SK-N-SH treated with all-trans-retinoic acid at 6 μM for 48 hours (cell line): ENCODE data around the gene SAMD1.

ENCODE experiments used
- ARNTL ChIP-seq: fragments of 450-650 bp; formaldehyde crosslinking; IDR thresholded peaks from 2 replicates; pipeline ENCODE4 v1.5.0; 2020; ENCODE audit warnings: low read depth, mild to moderate bottlenecking, moderate library complexity, borderline replicate concordance
- CREB5 ChIP-seq: fragments of 250-450 bp; sonication (Bioruptor Pico); IDR thresholded peaks from 2 replicates; pipeline ENCODE4 v1.5.1; 2020; ENCODE audit warnings: low read depth, mild to moderate bottlenecking, moderate library complexity
- ISL1 ChIP-seq: fragments of 250-450 bp; sonication (Bioruptor Pico); IDR thresholded peaks from 2 replicates; pipeline ENCODE4 v2.1.2; 2022; ENCODE audit warnings: mild to moderate bottlenecking, moderate library complexity
- POU6F1 ChIP-seq: fragments of 250-450 bp; sonication (Bioruptor Pico); IDR thresholded peaks from 2 replicates; pipeline ENCODE4 v1.8.0; 2021; ENCODE audit warnings: low read depth, mild to moderate bottlenecking, moderate library complexity, borderline replicate concordance
- PPARA ChIP-seq: fragments of 250-450 bp; sonication (Bioruptor Pico); IDR thresholded peaks from 2 replicates; pipeline ENCODE4 v1.5.0; 2020; ENCODE audit warnings: mild to moderate bottlenecking, borderline replicate concordance
- SNAI2 ChIP-seq: fragments of 250-450 bp; sonication (Bioruptor Pico); IDR thresholded peaks from 2 replicates; pipeline ENCODE4 v1.5.0; 2020; ENCODE audit warnings: mild to moderate bottlenecking, moderate library complexity
- TOX ChIP-seq: fragments of 250-450 bp; sonication (Bioruptor Pico); IDR thresholded peaks from 2 replicates; pipeline ENCODE4 v1.8.0; 2021; ENCODE audit warnings: mild to moderate bottlenecking, moderate library complexity, borderline replicate concordance
- ZFP3 ChIP-seq: fragments of 250-450 bp; sonication (Bioruptor Pico); IDR thresholded peaks from 2 replicates; pipeline ENCODE4 v1.5.0; 2020; ENCODE audit warnings: mild to moderate bottlenecking, moderate library complexity
- ZFP30 ChIP-seq: fragments of 450-650 bp; formaldehyde crosslinking; IDR thresholded peaks from 2 replicates; pipeline ENCODE4 v1.5.0; 2022; ENCODE audit warnings: mild to moderate bottlenecking, moderate library complexity
- ZNF565 ChIP-seq: fragments of 450-650 bp; formaldehyde crosslinking; conservative IDR thresholded peaks from 2 replicates; pipeline ENCODE4 v1.5.0; 2020; ENCODE audit warnings: low read depth, mild to moderate bottlenecking, moderate library complexity
- ZNF70 ChIP-seq: fragments of 450-650 bp; formaldehyde crosslinking; IDR thresholded peaks from 2 replicates; pipeline ENCODE4 v1.5.0; 2020; ENCODE audit warnings: mild to moderate bottlenecking, moderate library complexity
- TF ChIP-seq, protein P1 (sequence below): fragments of 250-450 bp; sonication (Bioruptor Pico); IDR thresholded peaks from 2 replicates; pipeline ENCODE4 v1.5.0; 2020; ENCODE audit warnings: mild to moderate bottlenecking, moderate library complexity
- TF ChIP-seq, protein P2 (sequence below): fragments of 250-450 bp; sonication (Bioruptor Pico); IDR thresholded peaks from 2 replicates; pipeline ENCODE4 v1.5.1; 2021; ENCODE audit warnings: mild to moderate bottlenecking, moderate library complexity
- TF ChIP-seq, protein P3 (sequence below): fragments of 250-450 bp; sonication (Bioruptor Pico); IDR thresholded peaks from 2 replicates; pipeline ENCODE4 v1.8.0; 2020; ENCODE audit warnings: mild to moderate bottlenecking, moderate library complexity, borderline replicate concordance

- no peak for TF ChIP-seq POU6F1 (CRISPR knock-in tag)
- no peak for TF ChIP-seq CREB5 (CRISPR knock-in tag)
- no peak for TF ChIP-seq ISL1 (CRISPR knock-in tag)
- TF ChIP-seq TOX: no peak
- TF ChIP-seq, protein P1, sequence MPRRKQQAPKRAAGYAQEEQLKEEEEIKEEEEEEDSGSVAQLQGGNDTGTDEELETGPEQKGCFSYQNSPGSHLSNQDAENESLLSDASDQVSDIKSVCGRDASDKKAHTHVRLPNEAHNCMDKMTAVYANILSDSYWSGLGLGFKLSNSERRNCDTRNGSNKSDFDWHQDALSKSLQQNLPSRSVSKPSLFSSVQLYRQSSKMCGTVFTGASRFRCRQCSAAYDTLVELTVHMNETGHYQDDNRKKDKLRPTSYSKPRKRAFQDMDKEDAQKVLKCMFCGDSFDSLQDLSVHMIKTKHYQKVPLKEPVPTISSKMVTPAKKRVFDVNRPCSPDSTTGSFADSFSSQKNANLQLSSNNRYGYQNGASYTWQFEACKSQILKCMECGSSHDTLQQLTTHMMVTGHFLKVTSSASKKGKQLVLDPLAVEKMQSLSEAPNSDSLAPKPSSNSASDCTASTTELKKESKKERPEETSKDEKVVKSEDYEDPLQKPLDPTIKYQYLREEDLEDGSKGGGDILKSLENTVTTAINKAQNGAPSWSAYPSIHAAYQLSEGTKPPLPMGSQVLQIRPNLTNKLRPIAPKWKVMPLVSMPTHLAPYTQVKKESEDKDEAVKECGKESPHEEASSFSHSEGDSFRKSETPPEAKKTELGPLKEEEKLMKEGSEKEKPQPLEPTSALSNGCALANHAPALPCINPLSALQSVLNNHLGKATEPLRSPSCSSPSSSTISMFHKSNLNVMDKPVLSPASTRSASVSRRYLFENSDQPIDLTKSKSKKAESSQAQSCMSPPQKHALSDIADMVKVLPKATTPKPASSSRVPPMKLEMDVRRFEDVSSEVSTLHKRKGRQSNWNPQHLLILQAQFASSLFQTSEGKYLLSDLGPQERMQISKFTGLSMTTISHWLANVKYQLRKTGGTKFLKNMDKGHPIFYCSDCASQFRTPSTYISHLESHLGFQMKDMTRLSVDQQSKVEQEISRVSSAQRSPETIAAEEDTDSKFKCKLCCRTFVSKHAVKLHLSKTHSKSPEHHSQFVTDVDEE (CRISPR knock-in tag): no peak
- no peak for TF ChIP-seq ARNTL
- no peak for TF ChIP-seq ZNF70 (CRISPR knock-in tag)
- TF ChIP-seq ZNF565 (CRISPR knock-in tag): no peak
- TF ChIP-seq ZFP30: no peak
- TF ChIP-seq, protein P2, sequence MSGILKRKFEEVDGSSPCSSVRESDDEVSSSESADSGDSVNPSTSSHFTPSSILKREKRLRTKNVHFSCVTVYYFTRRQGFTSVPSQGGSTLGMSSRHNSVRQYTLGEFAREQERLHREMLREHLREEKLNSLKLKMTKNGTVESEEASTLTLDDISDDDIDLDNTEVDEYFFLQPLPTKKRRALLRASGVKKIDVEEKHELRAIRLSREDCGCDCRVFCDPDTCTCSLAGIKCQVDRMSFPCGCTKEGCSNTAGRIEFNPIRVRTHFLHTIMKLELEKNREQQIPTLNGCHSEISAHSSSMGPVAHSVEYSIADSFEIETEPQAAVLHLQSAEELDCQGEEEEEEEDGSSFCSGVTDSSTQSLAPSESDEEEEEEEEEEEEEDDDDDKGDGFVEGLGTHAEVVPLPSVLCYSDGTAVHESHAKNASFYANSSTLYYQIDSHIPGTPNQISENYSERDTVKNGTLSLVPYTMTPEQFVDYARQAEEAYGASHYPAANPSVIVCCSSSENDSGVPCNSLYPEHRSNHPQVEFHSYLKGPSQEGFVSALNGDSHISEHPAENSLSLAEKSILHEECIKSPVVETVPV (CRISPR knock-in tag): no peak
- no peak for TF ChIP-seq ZFP3 (CRISPR knock-in tag)
- TF ChIP-seq SNAI2 (CRISPR knock-in tag): no peak
- TF ChIP-seq, protein P3, sequence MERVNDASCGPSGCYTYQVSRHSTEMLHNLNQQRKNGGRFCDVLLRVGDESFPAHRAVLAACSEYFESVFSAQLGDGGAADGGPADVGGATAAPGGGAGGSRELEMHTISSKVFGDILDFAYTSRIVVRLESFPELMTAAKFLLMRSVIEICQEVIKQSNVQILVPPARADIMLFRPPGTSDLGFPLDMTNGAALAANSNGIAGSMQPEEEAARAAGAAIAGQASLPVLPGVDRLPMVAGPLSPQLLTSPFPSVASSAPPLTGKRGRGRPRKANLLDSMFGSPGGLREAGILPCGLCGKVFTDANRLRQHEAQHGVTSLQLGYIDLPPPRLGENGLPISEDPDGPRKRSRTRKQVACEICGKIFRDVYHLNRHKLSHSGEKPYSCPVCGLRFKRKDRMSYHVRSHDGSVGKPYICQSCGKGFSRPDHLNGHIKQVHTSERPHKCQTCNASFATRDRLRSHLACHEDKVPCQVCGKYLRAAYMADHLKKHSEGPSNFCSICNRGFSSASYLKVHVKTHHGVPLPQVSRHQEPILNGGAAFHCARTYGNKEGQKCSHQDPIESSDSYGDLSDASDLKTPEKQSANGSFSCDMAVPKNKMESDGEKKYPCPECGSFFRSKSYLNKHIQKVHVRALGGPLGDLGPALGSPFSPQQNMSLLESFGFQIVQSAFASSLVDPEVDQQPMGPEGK (CRISPR knock-in tag): no peak
- TF ChIP-seq PPARA (CRISPR knock-in tag): no peak
These were observed 35.2 kb downstream of the SAMD1 start for GRCh38 chr19:14055396-14055795.
